ENCODE data around the gene IMPA2.

The IMPA2 gene

DNA sequence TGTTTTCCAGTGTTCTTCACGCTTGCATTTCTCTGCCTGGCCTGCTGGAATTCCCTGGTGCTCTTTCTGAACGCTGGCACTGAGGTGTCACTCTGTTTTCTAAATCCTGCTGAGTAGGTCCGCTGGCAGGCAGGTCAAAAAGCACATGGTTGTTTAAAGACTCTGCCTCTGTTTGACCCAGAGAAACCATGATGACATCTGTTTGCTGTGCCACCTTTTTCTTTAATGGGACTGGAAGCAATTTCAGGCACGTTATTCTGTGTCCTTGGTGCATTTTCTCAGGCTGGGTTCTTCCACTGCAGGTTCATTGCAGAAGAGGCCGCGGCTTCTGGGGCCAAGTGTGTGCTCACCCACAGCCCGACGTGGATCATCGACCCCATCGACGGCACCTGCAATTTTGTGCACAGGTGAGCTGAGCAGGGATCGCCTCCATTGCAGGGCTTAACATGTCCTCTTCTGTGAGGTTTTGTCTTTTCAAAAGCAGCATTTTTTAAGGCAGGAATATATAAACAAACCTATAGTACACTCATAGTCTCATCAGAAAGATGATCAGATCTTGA lies 28.4 kb downstream of the IMPA2 start:
- no peak for DNase-seq

DNA sequence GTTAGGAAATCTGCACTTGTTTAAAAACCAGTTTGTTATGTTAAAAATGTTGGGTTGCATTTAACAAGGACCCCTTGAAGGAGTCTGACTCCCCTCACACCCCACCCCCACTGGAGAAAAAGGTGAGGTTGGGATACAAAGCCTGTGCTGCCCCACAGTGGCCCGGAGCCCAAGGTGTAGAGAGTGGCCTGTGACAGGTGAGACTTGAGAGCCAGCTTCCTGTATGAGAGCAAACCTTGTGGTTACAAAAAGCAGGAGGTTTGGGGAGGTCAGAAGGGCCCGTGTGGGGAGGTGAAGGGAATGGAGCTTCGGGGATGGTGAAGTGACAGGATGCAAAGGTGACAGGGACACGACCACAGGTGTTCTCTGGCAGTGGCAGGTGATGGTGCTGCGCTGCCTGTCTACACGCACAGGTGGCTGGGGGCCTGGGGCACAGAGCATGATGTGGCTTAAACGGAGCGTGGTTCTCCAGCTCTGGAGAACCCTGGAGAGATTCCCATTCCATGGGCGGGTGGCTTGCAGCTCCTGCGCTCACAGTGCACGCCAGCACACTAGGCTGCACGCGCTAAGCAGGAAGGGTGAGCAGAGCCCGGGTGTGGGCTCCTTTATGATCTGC lies 29.0 kb downstream of the IMPA2 start:
- DNase-seq: no peak

DNA sequence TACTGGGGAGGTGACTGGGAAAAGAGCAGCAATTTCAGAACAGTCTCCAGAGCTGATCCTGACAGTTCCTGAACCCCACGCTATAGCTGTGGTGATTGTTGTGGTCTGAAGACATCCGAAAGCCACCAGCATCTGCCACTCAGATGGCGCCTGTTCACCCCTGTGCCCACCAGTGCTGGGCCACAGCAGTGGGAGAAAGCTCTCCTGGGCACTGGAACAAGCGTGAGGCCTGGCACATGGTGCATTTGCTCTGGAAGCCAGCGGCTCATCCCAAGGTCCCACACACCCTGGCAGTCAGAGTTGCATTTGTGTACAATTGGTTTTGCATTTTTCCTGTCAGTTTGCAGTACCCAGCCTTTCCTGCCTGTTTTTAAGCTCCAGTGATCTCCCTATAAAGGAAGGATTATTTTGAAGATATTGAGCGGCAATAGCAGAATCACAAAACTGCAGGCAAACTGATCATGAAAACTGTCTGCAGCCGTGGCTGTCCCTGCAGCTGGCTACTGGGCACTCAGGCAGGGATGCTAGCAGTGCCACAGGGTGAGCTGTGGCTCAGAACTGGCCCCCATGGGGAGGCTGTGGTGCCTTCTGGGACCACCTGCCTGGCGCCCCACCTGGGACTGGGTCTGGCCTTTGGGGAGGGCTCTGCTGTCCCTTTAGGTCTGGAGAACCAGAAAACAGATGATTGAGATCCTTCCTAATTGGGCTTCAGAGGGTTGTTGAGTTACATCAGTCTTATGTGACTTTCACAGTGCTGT lies 30.1 kb downstream of the IMPA2 start:
- DNase-seq: no peak

DNA sequence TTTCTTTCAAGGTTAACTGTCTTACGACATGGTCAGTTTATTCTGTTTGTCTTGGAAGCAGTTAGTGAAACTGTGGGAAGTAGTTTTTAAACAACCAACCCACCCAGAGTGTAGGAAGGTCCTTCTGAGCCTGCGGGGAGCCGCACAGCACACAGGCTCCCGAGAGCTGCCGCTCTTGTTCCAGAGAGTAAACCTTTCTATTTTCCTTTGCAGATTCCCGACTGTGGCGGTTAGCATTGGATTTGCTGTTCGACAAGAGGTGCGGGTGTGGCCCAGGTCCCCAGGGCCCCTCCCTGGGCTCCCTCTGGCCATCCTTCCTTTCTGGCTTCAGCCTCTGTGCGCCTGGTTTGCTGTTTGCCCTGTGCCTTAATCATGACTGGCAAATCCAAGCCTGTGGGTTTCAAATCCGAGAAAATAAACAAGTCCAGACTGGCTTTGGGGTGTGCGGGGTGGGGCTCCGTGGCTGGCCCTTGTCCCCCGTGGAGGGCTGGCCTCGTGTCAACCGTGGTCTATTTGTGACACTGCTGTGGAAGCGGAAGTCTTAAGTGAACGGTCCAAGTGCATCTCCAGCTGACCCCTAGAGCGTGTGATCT lies 30.7 kb downstream of the IMPA2 start:
- DNase-seq: no peak

DNA sequence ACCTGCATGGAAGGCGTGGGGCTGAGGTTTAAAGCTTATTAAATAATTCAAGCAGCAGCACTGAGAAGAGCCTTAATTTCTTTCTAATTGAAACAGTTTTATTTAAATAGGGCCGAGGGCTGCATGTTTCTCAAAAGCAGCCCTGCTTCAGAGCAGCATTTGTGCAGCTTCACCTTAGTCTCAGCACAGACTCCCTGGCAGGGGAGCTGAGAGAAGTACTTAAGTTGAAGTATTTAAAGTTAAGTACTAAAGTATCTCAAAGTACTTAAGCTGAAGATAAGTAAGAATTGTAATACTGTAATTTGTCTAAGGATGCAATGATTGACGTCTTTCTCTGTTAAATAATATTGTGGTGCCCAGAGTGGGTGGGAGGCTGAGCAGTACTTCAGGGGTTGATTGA lies 31.4 kb downstream of the IMPA2 start:
- no peak for DNase-seq

DNA sequence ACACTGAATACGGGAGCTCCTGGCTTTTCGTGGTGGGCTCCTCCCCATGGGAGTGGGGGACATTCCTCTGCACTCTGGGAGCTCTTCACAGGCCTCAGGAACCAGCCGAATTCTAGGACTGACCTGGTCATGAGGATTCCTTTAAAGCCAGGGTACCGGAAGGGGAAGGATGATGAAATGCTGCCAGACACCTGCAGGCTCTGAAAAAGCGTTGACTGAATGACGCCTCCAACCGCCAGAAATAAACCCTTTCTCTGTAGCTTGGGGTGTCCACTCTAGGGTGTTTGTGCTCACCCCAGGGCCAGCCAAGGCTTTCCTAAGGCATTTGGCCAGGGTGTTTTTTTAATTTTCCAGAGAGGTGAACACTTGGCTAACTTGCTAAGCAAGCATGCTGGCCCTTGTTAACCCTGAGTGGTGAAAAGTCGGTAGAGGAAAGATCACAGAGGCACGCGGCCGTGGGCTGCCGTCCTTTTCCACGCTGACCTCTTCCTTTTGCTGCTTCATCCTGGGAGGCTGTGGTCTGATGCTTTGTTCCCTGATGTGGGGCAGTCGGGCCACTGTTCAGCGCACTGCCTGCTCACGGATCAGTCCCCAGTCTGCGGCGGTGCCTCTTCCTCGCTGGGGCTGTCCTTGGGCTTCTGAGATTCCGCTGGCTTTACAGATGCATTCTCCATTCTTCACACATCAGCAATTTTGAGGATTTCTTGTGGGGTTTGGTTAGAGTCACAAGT lies 32.0 kb downstream of the IMPA2 start:
- DNase-seq: no peak

DNA sequence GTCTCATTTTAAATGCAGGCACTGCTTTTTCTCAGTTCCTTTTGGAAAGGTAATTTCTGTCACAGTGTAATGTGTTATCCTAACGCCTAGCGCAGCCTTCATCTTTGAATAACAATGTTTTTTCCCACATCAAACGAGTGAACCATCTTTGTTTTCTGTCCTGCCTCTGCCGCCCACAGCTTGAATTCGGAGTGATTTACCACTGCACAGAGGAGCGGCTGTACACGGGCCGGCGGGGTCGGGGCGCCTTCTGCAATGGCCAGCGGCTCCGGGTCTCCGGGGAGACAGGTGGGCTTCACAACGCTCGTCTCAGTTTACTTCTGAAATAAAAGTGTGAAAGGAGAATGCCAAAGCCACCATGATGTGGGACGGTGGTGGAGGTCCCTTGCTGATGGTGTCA lies 32.8 kb downstream of the IMPA2 start:
- DNase-seq: no peak

DNA sequence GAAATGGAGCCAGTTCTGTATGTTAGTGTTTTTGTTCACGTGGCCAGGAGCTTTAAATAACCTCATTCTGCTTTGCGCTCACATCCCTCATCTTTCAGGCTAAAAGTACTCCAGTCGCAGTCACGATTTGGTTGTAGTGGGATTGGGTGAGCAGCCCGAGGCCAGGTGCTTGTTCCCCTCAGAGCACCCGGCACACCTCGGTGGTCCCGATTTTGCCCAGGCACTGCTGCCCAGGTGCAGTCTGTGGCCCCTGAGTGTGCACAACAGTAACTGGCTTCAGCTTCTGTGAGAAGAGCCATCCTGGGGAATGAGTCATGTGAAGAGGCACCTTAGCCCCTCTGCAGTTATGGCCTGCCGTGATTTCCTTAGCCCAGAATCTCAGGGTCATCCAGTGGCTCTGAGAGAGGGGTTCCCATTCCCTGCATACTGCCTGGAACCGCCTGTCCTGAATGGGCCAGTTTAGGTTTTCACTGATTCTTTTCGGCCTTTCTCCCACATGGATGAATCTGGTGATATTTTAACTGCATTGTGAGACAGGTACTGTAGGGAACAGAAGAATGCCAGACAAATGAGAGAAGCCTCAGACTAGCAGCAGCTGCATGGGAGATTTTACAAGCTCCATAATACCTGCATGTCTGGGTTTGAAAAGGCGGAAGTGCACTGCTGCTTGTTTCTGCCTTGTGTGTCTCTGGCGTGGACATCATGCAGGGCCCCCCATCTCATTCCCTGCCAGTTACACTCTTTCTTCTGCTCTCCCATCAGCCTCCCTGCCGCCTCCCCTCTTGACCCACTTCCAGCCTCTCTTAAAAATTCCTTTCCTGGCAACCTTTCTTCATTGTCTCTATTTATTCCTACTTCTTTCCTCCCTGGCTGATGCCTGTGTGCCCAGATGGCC lies 33.5 kb downstream of the IMPA2 start:
- no peak for DNase-seq

DNA sequence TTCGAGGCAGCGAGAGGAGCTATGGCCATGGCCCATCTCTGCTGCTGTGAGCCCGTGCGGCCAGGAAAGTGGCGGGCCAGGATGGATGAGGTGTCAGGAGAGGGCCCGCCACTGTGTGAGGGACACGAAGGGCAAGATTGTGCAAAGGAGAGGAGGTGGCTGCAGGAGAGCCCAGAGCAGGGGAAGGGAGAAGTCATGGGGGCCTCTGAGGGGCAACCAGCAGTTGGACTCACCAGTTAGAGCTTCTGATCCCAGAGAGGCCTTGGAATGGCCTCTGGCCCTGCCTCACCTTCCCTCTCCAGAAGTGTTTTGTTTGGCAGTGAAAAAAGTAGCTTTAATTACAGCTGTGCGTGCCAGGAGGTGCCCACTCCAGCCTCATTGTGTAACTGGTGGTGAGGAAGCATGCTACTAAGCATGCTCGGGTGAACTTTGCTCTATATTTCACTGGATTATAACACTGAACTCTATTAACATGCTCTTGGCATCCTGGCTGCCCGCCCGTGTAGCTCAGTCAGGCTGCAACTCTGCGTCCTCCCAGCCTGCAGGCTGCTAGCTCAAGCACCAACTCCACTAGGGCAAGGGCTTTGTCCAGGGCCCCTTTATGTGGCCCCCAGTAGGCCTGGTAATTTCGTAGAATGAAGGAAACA lies 34.2 kb downstream of the IMPA2 start:
- no peak for DNase-seq

DNA sequence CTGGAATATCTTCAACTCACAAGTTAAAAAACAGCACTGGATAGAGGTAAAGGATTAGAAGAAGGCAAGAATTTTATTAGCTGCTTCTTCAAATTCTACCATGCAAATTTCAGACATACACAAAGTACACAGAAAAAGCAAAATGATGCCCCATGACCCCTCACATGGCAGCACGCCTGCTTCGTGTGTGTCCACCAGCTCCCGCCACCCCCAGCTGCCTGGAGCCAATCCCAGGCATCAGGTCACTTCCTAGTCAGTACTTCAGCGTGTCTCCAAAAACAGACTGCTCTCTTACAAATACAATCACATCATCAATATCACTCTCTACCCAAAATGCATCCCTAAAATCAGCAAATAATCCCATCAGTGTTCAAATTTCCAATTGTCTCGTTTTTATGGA lies 35.8 kb downstream of the IMPA2 start:
- no peak for DNase-seq

DNA sequence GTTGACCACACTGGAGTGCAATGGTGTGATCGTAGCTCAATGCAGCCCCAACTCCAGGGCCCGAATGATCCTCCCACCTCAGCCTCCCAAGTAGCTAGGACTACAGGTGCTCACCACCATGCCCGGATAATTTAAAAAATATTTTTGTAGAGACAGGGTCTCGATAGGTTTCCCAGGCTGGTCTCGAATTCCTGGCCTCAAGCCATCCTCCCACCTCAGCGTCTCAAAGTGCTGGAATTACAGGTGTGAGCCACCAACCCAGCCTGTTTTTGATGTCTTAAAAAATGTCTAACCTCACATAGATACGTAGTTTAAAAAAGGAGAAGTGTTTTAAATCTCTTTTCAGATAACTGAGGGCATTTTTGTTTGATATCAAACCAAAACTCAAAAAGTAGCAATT lies 37.6 kb downstream of the IMPA2 start:
- no peak for DNase-seq

DNA sequence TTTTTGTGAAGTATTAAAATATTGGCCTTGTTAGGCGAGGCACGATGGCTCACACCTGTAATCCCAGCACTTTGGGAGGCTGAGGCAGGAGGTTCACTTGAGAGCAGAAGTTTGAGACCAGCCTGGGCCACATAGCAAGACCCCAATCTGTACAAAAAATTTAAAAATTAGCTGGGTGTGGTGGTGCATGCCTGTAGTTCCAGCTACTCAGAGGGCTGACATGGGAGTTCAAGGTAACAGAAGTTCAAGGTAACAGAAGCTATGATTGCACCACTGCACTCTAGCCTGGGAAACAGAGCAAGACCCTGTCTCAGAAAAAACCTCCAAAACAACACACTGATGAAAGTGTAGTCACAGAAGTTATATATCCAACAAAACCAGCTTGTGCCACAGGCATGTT lies 39.8 kb downstream of the IMPA2 start:
- DNase-seq: no peak

DNA sequence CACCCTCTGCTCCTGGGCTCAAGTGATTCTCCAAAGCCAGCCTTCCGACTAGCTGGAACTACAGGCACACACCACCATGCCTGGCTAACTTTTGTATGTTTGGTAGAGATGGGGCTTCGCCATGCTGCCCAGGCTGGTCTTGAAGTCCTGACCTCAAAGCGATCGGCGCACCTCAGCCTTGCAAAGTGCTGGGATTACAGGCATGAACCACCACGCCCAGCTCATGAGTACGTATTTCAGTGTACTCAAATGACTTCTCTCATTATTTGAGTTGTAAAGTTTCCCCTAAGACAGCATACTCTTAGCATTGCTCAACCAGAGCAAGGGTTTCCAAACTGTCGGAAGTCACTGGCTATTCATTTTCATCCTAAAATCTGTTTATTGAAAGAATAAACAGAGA lies 40.3 kb downstream of the IMPA2 start:
- no peak for DNase-seq

DNA sequence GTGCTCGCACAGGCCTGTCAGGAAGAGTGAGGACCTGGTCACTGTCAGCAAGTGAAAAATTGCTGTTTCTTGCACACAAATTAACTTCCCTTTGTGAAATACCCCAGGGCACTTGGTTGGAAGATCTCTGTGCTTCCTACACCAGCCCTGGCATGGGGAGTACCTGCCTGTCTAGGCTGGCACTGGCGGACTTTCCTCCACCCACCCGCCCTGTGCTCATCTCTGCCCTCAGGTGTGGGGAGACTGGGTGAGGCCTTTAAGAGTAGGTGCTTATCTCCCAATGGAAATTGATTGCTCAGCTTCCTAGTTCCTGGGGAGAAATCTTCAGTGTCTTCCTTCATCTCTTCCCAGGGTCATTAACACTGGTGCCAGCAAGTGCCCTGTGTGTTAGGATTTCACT lies 42.1 kb downstream of the IMPA2 start:
- no peak for DNase-seq

DNA sequence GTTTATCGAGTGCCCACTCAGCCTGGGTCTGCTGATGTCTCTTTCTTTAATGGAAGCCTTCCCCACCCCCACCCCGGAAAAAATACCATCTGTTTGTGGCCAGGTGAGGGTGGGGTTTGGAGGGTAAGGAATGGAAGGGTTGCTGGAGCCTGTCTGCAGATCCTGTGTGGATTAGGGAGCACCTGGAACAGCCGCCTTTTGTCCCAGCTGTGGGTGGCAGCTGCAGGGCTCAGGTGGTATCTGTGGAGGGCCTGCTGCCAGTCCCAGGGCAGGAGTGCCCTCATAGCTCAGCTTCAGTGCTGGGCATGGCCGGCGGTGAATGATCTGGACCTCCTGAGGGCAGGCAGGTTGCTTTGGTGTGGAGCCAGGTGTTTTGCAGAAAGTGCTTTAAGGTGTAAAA lies 45.3 kb downstream of the IMPA2 start:
- no peak for DNase-seq

DNA sequence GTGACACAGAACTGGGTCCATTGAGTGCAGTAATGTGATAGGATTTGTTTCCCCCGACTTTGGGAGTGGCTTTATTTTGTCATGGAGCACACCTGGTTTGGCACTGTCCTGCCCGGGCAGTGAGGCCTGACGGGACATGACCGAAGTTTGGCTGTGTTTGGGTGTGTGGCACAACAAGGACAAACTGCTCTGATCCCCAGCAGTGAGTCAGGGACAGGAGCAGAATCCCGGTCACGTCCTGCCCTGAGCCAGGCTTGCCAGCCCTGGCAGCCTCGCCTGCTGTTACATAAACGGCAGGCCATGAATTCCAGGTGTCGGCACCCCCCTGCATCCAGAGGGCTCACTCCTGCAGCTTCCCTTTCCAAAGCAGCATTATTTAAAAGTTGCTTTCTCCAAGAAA lies 45.7 kb downstream of the IMPA2 start:
- no peak for DNase-seq

DNA sequence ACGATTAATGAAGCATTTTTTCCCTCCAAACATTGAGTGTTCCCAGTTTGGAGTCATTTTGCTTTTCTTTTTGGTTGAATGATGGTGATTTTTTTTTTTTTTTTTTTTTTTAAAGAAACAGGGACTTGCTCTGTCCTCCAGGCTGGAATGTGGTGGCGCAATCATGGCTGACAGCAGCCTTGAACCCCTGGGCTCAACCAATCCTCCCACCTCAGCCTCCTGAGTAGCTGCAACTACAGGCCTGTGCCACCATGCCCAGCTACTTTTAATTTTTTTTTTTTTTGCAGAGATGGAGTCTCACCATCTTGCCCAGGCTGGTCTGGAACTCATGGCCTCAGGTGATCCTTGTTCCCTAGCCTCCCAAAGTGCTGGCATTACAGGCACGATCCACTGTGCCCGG lies 46.2 kb downstream of the IMPA2 start:
- DNase-seq: no peak

DNA sequence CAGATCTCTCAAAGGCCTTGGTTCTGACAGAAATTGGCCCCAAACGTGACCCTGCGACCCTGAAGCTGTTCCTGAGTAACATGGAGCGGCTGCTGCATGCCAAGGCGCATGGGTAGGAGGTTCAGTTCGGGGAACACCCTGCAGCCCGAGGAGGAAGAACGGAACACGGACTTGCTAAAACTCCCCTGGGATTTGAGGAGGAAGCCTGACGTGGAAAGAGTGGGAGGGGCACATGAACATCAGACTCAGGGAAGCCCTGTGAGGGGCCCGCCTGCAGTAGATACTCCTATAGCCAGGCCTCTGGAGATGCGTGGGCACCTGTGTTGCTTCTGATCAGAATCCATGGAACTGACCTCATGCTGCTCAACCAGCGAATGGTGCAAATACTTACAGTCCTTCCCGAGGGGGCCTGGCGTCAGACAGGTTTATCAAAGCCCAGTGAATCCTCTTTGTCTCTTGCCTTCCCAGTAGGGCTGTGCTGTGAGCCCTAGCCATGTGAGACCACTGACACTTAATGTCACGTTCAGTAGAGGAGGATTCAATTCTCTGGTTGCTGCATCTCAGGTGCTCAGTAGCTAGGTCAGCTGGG lies 46.8 kb downstream of the IMPA2 start:
- no peak for DNase-seq

DNA sequence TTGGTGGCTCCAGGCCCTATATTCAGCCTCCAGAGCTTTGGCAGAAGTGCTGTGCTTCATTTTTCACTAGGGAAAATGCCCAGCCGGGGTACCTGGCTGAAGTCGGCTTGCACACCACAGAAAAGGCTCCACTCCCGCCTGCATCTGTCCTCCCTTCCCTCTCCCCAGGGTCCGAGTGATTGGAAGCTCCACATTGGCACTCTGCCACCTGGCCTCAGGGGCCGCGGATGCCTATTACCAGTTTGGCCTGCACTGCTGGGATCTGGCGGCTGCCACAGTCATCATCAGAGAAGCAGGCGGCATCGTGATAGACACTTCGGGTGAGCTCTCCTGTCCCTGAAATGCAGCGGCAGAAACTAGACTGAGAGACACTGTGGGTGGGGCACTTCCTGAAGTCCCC lies 47.4 kb downstream of the IMPA2 start:
- DNase-seq: no peak

DNA sequence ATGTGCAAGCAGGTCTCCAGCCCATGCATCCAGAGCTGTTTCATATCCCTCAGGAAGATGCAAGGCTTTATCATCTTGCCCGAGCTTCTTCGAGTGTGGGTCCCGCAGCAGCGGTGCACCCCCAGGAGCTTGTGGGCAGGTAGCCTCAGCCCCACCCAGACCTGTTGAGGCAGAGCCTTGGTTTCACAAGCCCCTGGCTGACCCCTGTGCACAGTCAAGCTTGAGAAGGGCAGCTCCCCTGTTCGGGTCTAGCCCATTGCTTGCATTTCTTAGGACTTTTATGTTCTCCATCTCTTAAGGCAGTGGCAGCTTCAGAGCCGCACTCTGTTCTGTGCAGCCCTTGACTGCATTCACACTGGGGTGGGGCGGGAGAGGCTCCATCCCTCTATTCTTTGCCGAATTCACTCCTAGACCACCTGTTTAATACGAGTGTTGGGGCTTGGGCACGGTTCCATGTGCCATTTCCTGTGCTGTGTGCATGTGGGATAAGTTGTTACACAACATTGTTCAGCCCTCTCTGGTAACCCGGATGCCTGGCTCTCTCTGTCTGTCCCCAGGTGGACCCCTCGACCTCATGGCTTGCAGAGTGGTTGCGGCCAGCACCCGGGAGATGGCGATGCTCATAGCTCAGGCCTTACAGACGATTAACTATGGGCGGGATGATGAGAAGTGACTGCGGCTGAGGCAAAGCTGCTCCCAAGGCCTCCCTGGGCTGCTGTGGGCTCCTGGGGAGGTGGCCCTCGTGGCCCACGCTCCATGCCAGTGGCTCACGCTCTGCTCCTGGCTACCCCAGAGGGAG lies 48.7 kb downstream of the IMPA2 start:
- no peak for DNase-seq

DNA sequence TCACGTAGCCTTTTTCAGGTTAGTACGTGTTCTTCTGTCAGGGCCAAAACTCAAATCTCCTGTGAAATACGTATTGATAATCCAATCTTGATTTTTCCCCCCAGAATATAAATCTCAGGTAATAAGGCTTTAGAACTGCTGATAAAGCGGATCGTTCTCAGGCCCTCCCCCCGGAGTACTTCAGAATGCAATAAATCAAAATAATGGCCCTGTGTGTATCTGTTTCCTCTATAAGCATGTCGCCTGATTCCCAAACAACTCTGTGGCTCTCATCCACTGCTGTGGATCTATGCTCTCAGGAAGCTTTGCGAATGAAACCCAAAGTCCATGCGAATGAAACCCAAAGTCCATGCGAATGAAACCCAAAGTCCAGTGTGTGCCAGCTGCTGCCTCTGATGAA lies 49.4 kb downstream of the IMPA2 start:
- DNase-seq: no peak
